ENCODE data around the gene TOMM20L. TPM values are rescaled to one million over a fixed set of nuclear protein-coding genes. Genes with fewer than 3 reads are reported as not detected.

The TOMM20L gene
- total RNA-seq, 1 experiment from 2014 or later = not detected

- ATAC-seq (peak; percentile 99), DNase-seq (ENCODE audit: low read depth, low spot score) (peak; percentile 76)
- no peaks in the 10 kb centered on the region for H3K27me3 ChIP-seq (ENCODE audit: control insufficient read depth, insufficient read depth, low read length)
- BruUV-seq (replicated peaks) = no TSS peak
- peak overlapping the region; percentile 86 for H3K27ac ChIP-seq (ENCODE audit: low read length)
- TF ChIP-seq SIN3A (IDR thresholded peaks at IDR 0.05; ENCODE audit: borderline replicate concordance, insufficient read depth, low read depth, low read length) (no peak), TCF7L2 (IDR thresholded peaks at IDR 0.05; ENCODE audit: low read depth, low read length) (no peak), CTCF (IDR thresholded peaks at IDR 0.05) (no peak), REST (IDR thresholded peaks at IDR 0.05; ENCODE audit: insufficient read depth in 1 of 2, low read depth in 2 of 2, low read length in 1 of 2) (no peak), POLR2AphosphoS5 (IDR thresholded peaks at IDR 0.05; ENCODE audit: low read depth, low read length) (no peak)
- ChIA-PET POLR2A (no interaction called here), CTCF (no interaction called here)
- H3K4me1 ChIP-seq (ENCODE audit: control insufficient read depth, insufficient read depth, low read length) = peaks cover 16% of the 10 kb centered on the region
- intact Hi-C loops (cut with micrococcal nuclease; ENCODE audit: unreplicated experiment) (no loop called here), in situ Hi-C loops (cut with HindIII; ENCODE audit: low pct_unique_long_range_greater_than_20kb, low sequenced_read_pairs) (no loop called here)
- no peaks in the 10 kb centered on the region for H3K9me3 ChIP-seq (ENCODE audit: control insufficient read depth, insufficient read depth, low read depth, low read length)
- H3K4me3 ChIP-seq (ENCODE audit: low read depth in 2 of 2, low read length in 2 of 2) = peak overlapping the region in 1 of 2 experiments; percentile 43; a peak in 2 of 4 replicates
- H3K36me3 ChIP-seq (ENCODE audit: control insufficient read depth, insufficient read depth, low read length) = no peaks in the 10 kb centered on the region; the same call in 1 of the 2 replicates
Measured at GRCh38 chr14:58455593-58456265, 60.0 kb downstream of the TOMM20L start.

Other genes with a start within 250 kb of the TOMM20L start
- 1.8 TPM for gene ARMH4, start 243.7 kb upstream of the TOMM20L start, total RNA-seq (2021; ENCODE audit: unreplicated experiment)
- 34.9 TPM for gene ACTR10, start 195.8 kb upstream of the TOMM20L start, total RNA-seq (2021; ENCODE audit: unreplicated experiment)
- 159 TPM for gene PSMA3, start 151.1 kb upstream of the TOMM20L start, total RNA-seq (2021; ENCODE audit: unreplicated experiment)
- gene ARID4A, start 97.4 kb upstream of the TOMM20L start, total RNA-seq (2021; ENCODE audit: unreplicated experiment) = 11.4 TPM
- gene TIMM9, start 31.6 kb downstream of the TOMM20L start, total RNA-seq (2021; ENCODE audit: unreplicated experiment) = 34.4 TPM
- gene KIAA0586, start 31.8 kb downstream of the TOMM20L start, total RNA-seq (2021; ENCODE audit: unreplicated experiment) = 14.7 TPM
- gene DACT1, start 242.0 kb downstream of the TOMM20L start, total RNA-seq (2021; ENCODE audit: unreplicated experiment) = 0.15 TPM